ENCODE measurements around the gene ADGRD2. TPM values are rescaled to one million over a fixed set of nuclear protein-coding genes. Genes with fewer than 3 reads are reported as not detected.

Gene ADGRD2
- total and polyA plus RNA-seq, 2 of the 13 experiments (the other 11 are each of a cell fraction or from before 2014, with no cell fraction given), result not detected

GRCh38 chr9:124510650-124511425 is 60.6 kb downstream of the ADGRD2 start (continued):
- TF ChIP-seq ZNF142 (CRISPR knock-in tag; IDR thresholded peaks at IDR 0.05) (no peak), TCF7 (IDR thresholded peaks at IDR 0.05; ENCODE audit: low read depth) (no peak), SALL1 (CRISPR knock-in tag; IDR thresholded peaks at IDR 0.05) (peak; percentile 79), NFKB2 (CRISPR knock-in tag; IDR thresholded peaks at IDR 0.05; ENCODE audit: borderline replicate concordance) (no peak), FOXP1 (IDR thresholded peaks at IDR 0.05) (peak; percentile 82), FOXP1 (CRISPR knock-in tag; IDR thresholded peaks at IDR 0.05) (peak; percentile 94), CENPBD1 (CRISPR knock-in tag; IDR thresholded peaks at IDR 0.05; ENCODE audit: borderline replicate concordance, low read depth) (no peak), FOSL2 (CRISPR knock-in tag; IDR thresholded peaks at IDR 0.05) (peak; percentile 73), RFXAP (CRISPR knock-in tag; IDR thresholded peaks at IDR 0.05; ENCODE audit: borderline replicate concordance) (no peak), TOPORS (CRISPR knock-in tag; IDR thresholded peaks at IDR 0.05) (no peak), SMAD3 (CRISPR knock-in tag; IDR thresholded peaks at IDR 0.05) (no peak), HBP1 (CRISPR knock-in tag; IDR thresholded peaks at IDR 0.05; ENCODE audit: low read depth) (0 out of 2 replicates have a peak, but pooled peaks have one; percentile 35), PAX8 (CRISPR knock-in tag; IDR thresholded peaks at IDR 0.05; ENCODE audit: borderline replicate concordance) (no peak), HMG20A (CRISPR knock-in tag; IDR thresholded peaks at IDR 0.05; ENCODE audit: borderline replicate concordance) (no peak; the same call in 1 of the 2 replicates), ISL2 (CRISPR knock-in tag; IDR thresholded peaks at IDR 0.05) (peak; percentile 34; the same call in 1 of the 2 replicates), ZNF513 (CRISPR knock-in tag; conservative IDR thresholded peaks at IDR 0.05) (no peak), CHCHD3 (CRISPR knock-in tag; IDR thresholded peaks at IDR 0.05) (no peak), ZXDC (CRISPR knock-in tag; IDR thresholded peaks at IDR 0.05) (no peak)

Data from HepG2 (cell line).